Measurements from ENCODE around the gene PRORP.

PRORP gene

GRCh38 chr14:35113308-35113950 is 8.9 kb upstream of the PRORP start:
- peaks cover 78% of the 10 kb centered on the region for H3K36me3 ChIP-seq (ENCODE audit: insufficient read depth, low read length)
- H3K9ac ChIP-seq (ENCODE audit: low read length) = no peak overlapping the region
- H3F3A ChIP-seq (ENCODE audit: insufficient read depth, low read length) = no peaks in the 10 kb centered on the region
- H3K9me2 ChIP-seq (ENCODE audit: low read depth, low read length) = no peaks in the 10 kb centered on the region
- no peak overlapping the region for H3K4me2 ChIP-seq (ENCODE audit: low read length)
- H4K20me1 ChIP-seq (ENCODE audit: insufficient read depth, low read length) = no peaks in the 10 kb centered on the region
- H3K27ac ChIP-seq (ENCODE audit: low read depth, low read length, poor library complexity, severe bottlenecking) = no peak overlapping the region
- H2AFZ ChIP-seq (ENCODE audit: low read length) = no peak overlapping the region
- H3K4me1 ChIP-seq (ENCODE audit: insufficient read depth, low read length, severe bottlenecking) = no peaks in the 10 kb centered on the region
- peaks cover 4% of the 10 kb centered on the region; the same call in 1 of the 2 replicates for H3K79me2 ChIP-seq (ENCODE audit: insufficient read depth, low read length)
- TF ChIP-seq EZH2 (IDR thresholded peaks at IDR 0.05; ENCODE audit: borderline replicate concordance, low read length) = no peak
- no peak for TF ChIP-seq CTCF (IDR thresholded peaks at IDR 0.05; ENCODE audit: low read length)
- H3K27me3 ChIP-seq (ENCODE audit: insufficient read depth, low read length) = no peaks in the 10 kb centered on the region
- peaks cover 3% of the 10 kb centered on the region; the same call in 1 of the 2 replicates for H3K9me3 ChIP-seq (ENCODE audit: low read length)
- no peak overlapping the region for H3K4me3 ChIP-seq (ENCODE audit: low read depth, low read length, poor library complexity, severe bottlenecking)

- H3K36me3 ChIP-seq (ENCODE audit: insufficient read depth, low read length) = peaks cover 78% of the 10 kb centered on the region
- H3K79me2 ChIP-seq (ENCODE audit: insufficient read depth, low read length) = peaks cover 4% of the 10 kb centered on the region; the same call in 1 of the 2 replicates
- H3K9me3 ChIP-seq (ENCODE audit: low read length) = peaks cover 3% of the 10 kb centered on the region; the same call in 1 of the 2 replicates
- H3F3A ChIP-seq (ENCODE audit: insufficient read depth, low read length) = no peaks in the 10 kb centered on the region
- no peaks in the 10 kb centered on the region for H3K27me3 ChIP-seq (ENCODE audit: insufficient read depth, low read length)
- TF ChIP-seq CTCF (IDR thresholded peaks at IDR 0.05; ENCODE audit: low read length) = no peak
- TF ChIP-seq EZH2 (IDR thresholded peaks at IDR 0.05; ENCODE audit: borderline replicate concordance, low read length) = no peak
- H2AFZ ChIP-seq (ENCODE audit: low read length) = no peak overlapping the region
- no peak overlapping the region for H3K27ac ChIP-seq (ENCODE audit: low read depth, low read length, poor library complexity, severe bottlenecking)
- no peak overlapping the region for H3K9ac ChIP-seq (ENCODE audit: low read length)
- H3K9me2 ChIP-seq (ENCODE audit: low read depth, low read length) = no peaks in the 10 kb centered on the region
- no peak overlapping the region for H3K4me3 ChIP-seq (ENCODE audit: low read depth, low read length, poor library complexity, severe bottlenecking)
- H3K4me1 ChIP-seq (ENCODE audit: insufficient read depth, low read length, severe bottlenecking) = no peaks in the 10 kb centered on the region
- no peaks in the 10 kb centered on the region for H4K20me1 ChIP-seq (ENCODE audit: insufficient read depth, low read length)
- no peak overlapping the region for H3K4me2 ChIP-seq (ENCODE audit: low read length)
Measured at GRCh38 chr14:35114036-35114435, 8.3 kb upstream of the PRORP start.

- H3K36me3 ChIP-seq (ENCODE audit: insufficient read depth, low read length) = peaks cover 61% of the 10 kb centered on the region
- H3K9ac ChIP-seq (ENCODE audit: low read length) = no peak overlapping the region
- H3K4me1 ChIP-seq (ENCODE audit: insufficient read depth, low read length, severe bottlenecking) = peaks cover 14% of the 10 kb centered on the region
- no peak overlapping the region for H3K4me3 ChIP-seq (ENCODE audit: low read depth, low read length, poor library complexity, severe bottlenecking)
- H4K20me1 ChIP-seq (ENCODE audit: insufficient read depth, low read length) = no peaks in the 10 kb centered on the region
- no peak overlapping the region for H3K27ac ChIP-seq (ENCODE audit: low read depth, low read length, poor library complexity, severe bottlenecking)
- H2AFZ ChIP-seq (ENCODE audit: low read length) = no peak overlapping the region
- no peak overlapping the region for H3K4me2 ChIP-seq (ENCODE audit: low read length)
- H3K27me3 ChIP-seq (ENCODE audit: insufficient read depth, low read length) = no peaks in the 10 kb centered on the region
- peaks cover 3% of the 10 kb centered on the region; the same call in 1 of the 2 replicates for H3K9me3 ChIP-seq (ENCODE audit: low read length)
- H3K79me2 ChIP-seq (ENCODE audit: insufficient read depth, low read length) = peaks cover 8% of the 10 kb centered on the region; the same call in 1 of the 2 replicates
- H3K9me2 ChIP-seq (ENCODE audit: low read depth, low read length) = no peaks in the 10 kb centered on the region
- TF ChIP-seq EZH2 (IDR thresholded peaks at IDR 0.05; ENCODE audit: borderline replicate concordance, low read length) (no peak), CTCF (IDR thresholded peaks at IDR 0.05; ENCODE audit: low read length) (no peak)
- no peaks in the 10 kb centered on the region for H3F3A ChIP-seq (ENCODE audit: insufficient read depth, low read length)
Measured at GRCh38 chr14:35116242-35116641, 6.1 kb upstream of the PRORP start.

Data from OCI-LY1 (cell line).